Stimulated activated CD8-positive, alpha-beta memory T cell treated with anti-CD3 and anti-CD28 coated beads, Interleukin-4, amount 100 ng/mL, for 1 hour (primary cell): ENCODE results near the gene ADGRG4.
"Not testable (repeated sequence)": the region's sequence is repeated elsewhere in the genome, so short reads cannot be mapped to it uniquely, and the experiment has no call there.

Experiments
- DNase-seq, 2 donors: peaks; one replicate each; pipeline ENCODE4 v3.0.0-alpha.2; 2020; ENCODE audit warnings: low read depth in 2 of 2, low spot score in 1 of 2

ADGRG4 gene

GRCh38 chrX:136380010-136380769, 79.4 kb downstream of the ADGRG4 start:
- DNase-seq = no peak

DNA sequence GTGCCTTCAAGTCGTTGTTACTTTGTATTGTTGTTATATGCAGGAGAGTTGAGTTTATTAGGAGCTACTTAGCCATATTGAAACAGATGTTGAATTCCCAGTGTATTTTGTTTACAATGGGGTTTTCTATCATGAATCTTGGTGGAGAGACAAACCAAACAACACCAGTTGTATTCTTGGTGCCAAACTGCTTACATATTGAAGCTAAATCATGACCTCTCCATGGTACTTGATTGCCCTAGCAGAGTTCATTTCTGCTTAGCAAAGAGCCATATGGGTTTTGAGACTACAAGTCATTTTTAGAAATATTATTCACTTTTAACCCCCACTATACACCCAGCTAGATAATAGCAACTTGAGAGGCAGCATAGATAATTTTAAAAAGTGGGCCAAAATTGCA, 85.4 kb downstream of the ADGRG4 start:
- DNase-seq = no peak

GRCh38 chrX:136386826-136387225, 86.1 kb downstream of the ADGRG4 start:
- DNase-seq = no peak

DNA sequence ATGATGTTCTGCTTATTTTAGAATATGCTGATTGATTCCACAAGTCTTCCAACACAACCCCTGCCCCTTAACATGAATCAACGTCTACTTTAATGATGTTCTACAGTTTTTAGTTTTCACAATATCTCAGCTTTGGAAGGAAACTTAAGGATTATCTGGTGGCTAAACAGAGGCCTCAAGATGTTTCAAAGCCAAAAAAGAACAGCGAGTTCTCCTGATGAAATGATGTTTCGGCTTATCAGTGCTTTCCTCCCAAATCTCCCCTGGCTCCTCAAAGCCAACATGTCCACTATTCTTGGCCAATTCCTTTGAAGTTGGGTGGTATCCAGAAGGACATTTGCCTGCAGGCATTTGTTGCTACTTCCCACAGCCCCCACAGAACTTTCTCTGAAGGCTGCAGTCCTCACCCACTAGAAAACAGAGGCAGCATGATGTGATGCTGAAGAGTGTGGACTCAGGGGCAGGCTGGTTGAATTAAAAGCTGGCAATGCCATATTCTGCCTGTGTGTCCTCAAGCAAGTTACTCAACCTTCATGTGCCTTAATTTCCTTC, 87.3 kb downstream of the ADGRG4 start:
- no peak for DNase-seq

- no peak for DNase-seq
Observed at GRCh38 chrX:136390921-136391320, 90.2 kb downstream of the ADGRG4 start.

DNA sequence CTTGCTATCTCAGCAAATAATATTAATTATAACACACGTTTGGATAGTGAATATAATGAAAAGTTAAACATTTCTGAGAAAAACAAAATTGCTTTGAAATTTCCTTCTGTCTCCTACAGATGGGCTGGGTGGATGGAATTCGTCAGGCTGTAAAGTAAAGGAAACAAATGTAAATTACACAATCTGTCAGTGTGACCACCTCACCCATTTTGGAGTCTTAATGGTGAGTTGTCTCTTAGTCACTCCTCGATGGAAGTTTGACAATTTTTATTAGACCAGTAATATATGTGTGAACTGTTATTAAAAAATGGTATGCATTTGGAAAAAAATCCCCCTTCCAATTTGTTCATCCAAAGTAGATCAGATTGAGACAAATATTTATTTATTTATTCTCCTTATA, 94.5 kb downstream of the ADGRG4 start:
- no peak for DNase-seq

- no peak for DNase-seq
Observed at GRCh38 chrX:136397001-136397400, 96.2 kb downstream of the ADGRG4 start.

- DNase-seq = no peak
Observed at GRCh38 chrX:136405126-136405525, 104.4 kb downstream of the ADGRG4 start.

DNA sequence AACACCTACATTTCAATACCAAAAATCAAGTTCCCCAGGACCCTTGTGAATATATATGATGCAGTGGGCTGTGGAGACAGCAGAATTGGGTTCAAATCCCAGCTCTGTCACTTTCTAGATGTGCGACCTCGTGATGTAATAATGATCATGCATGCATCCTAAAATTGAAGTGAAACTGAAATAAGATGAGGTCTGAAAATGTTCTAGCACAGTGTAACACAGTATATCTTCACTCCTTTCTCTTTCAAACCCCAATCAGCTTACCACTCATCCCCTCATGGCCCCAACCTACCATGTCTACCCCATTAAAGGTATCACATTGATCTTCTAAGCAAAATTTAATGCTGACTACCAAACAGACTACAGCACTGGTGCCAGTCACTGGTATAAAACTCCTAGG, 117.0 kb downstream of the ADGRG4 start:
- DNase-seq = no peak

DNA sequence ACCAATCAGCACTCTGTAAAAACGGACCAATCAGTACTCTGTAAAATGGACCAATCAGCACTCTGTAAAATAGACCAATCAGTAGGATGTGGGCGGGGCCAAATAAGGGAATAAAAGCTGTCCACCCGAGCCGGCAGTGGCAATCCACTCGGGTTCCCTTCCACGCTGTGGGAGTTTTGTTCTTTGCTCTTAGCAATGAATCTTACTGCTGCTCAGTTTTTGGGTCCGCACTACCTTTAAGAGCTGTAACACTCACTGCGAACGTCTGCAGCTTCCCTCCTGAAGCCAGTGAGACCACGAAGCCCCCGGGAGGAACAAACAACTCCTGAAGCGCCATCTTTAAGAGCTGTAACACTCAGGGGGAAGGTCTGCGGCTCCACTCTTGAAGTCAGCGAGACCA, 120.6 kb downstream of the ADGRG4 start:
- DNase-seq = no peak

GRCh38 chrX:136423724-136424123, 123.0 kb downstream of the ADGRG4 start:
- DNase-seq = no peak

- no peak for DNase-seq
Observed at GRCh38 chrX:136425996-136426395, 125.2 kb downstream of the ADGRG4 start.

- no peak for DNase-seq
Observed at GRCh38 chrX:136431625-136432024, 130.9 kb downstream of the ADGRG4 start.

DNA sequence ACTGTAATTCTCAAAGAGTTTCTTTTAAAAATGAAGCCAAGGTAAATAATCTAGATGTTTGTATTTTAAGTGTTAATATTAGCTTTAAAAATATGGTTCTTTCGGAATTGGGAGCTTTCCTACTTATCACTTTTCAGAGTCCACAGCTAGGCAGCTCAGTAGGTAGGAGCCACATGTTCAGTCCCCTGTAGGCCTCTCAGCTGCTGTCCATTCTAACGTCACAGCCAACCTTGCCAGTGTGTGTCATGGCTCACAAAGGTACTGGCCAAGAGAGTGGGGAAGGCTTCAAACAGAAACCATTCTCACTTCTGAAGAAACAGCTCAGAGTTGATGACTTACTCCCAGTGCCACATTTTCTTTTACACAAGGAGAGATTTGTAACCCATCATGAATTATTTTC, 137.0 kb downstream of the ADGRG4 start:
- DNase-seq = no peak

- DNase-seq = no peak
Observed at GRCh38 chrX:136438192-136438591, 137.4 kb downstream of the ADGRG4 start.

DNA sequence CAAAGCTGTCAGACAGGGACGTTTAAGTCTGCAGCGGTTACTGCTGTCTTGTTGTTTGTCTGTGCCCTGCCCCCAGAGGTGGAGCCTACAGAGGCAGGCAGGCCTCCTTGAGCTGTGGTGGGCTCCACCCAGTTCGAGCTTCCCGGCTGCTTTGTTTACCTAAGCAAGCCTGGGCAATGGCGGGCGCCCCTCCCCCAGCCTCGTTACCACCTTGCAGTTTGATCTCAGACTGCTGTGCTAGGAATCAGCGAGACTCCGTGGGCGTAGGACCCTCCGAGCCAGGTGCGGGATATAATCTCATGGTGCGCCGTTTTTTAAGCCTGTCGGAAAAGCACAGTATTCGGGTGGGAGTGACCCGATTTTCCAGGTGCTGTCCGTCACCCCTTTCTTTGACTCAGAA, 144.9 kb downstream of the ADGRG4 start:
- not testable (repeated sequence) for DNase-seq

DNA sequence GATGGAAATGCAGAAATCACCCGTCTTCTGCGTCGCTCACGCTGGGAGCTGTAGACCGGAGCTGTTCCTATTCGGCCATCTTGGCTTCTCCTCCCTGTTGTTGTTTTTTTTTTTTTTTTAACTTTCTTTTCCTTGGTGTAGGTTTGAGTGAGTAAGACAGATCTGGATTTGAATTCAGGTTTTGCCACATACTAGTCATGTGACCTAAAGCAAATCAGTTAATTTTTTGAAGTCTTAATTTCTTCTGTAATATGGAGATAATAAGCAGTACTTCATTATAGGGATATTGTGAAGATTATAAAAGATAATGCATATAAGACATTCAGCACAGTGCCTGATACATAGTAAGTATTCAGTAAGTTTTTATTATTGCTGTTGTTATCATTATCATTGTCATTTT, 145.4 kb downstream of the ADGRG4 start:
- DNase-seq = no peak

- no peak for DNase-seq
Observed at GRCh38 chrX:136447308-136447707, 146.5 kb downstream of the ADGRG4 start.

- no peak for DNase-seq
Observed at GRCh38 chrX:136447968-136448367, 147.2 kb downstream of the ADGRG4 start.

- no peak for DNase-seq
Observed at GRCh38 chrX:136450050-136450830, 149.5 kb downstream of the ADGRG4 start.

DNA sequence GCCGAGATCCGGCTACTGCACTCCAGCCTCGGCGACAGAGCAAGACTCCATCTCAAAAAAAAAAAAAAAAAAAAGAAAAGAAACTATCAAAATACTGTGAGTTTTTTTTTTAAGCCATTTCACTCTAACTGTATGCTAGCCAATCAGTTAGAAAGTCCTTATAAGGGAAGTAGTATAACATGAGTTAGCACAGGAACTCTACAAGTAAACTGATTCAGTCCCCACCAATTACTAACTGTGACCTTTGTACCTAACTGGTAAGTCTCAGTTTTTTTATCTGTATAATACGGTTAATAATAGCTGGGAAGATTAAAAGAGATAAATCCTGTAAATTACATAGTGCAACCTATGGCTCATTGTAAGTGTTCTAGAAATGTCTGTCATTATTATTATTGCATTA, 151.9 kb downstream of the ADGRG4 start:
- no peak for DNase-seq

GRCh38 chrX:136453114-136453513, 152.4 kb downstream of the ADGRG4 start:
- no peak for DNase-seq
